GM12878 (cell line): Measurements from ENCODE around the gene BCAS3. TPM values are rescaled to one million over a fixed set of nuclear protein-coding genes. Genes with fewer than 3 reads are reported as not detected.

ENCODE experiments used
- ATAC-seq: fragments of 200-7000 bp; cut with Tn5 transposase; 3 replicates; pipeline ENCODE4 v1.9.1; 2020; ENCODE audit warnings: mild to moderate bottlenecking, moderate library complexity
- BruUV-seq: library from RNA; stranded (reverse); fragments of 400-500 nt; replicated peaks from 2 replicates; lab custom pipeline; 2021; lab: Mats Ljungman, UMichigan
- CTCF ChIA-PET: fragments of 300-600 bp; sonication (Branson Sonifier 250); formaldehyde crosslinking; extraction: SDS; loops from one replicate; lab custom pipeline; 2021; ENCODE audit warnings: inconsistent platforms; lab: Yijun Ruan, JAX
- POLR2A ChIA-PET: fragments of 350-600 bp; formaldehyde crosslinking; extraction: SDS; loops from one replicate; lab custom pipeline; 2021; ENCODE audit warnings: inconsistent platforms; lab: Charles Lee
- RAD21 ChIA-PET: fragments of 300-600 bp; sonication (Branson Sonifier 250); formaldehyde crosslinking; loops from one replicate; lab custom pipeline; 2023; ENCODE audit warnings: antibody characterized with exemption; ENCODE audit not compliant: unreplicated experiment; lab: Charles Lee
- SMC1A ChIA-PET: fragments of 300-600 bp; sonication (Branson Sonifier 250); formaldehyde crosslinking; loops from one replicate; lab custom pipeline; 2023; ENCODE audit not compliant: unreplicated experiment, uncharacterized antibody; lab: Charles Lee
- DNase-seq: peaks from one replicate; pipeline ENCODE4 v3.0.0-alpha.2; 2011; ENCODE audit warnings: low read depth, low spot score
- FAIRE-seq: peaks from 3 replicates; lab custom pipeline; 2011; peaks lifted over from hg19 to GRCh38; lab: Jason Lieb, UNC
- H2AFZ ChIP-seq: 2 replicates; pipeline ENCODE4 v1.6.0; 2011; ENCODE audit warnings: low read depth, low read length, control low read depth; ENCODE audit not compliant: control insufficient read depth
- H3K27ac ChIP-seq: 2 replicates; pipeline ENCODE4 v1.5.1; 2011; ENCODE audit warnings: control low read depth; ENCODE audit not compliant: control insufficient read depth, insufficient read depth
- H3K27me3 ChIP-seq, 2 experiments: replicated peaks in 1 of 2; 2 replicates each; pipeline versions ENCODE4 v1.6.0 to v1.6.1; 2011; ENCODE audit warnings: low read length in 1 of 2; ENCODE audit not compliant: control insufficient read depth in 2 of 2, insufficient read depth in 2 of 2
- H3K36me3 ChIP-seq, 2 experiments: 2 replicates each; pipeline ENCODE4 v1.5.1; 2011; ENCODE audit warnings: low read length in 1 of 2; ENCODE audit not compliant: control insufficient read depth in 2 of 2, insufficient read depth in 2 of 2
- H3K4me1 ChIP-seq: 2 replicates; pipeline ENCODE4 v1.6.1; 2011; ENCODE audit warnings: mild to moderate bottlenecking, low read length, moderate library complexity, mixed read lengths; ENCODE audit not compliant: control insufficient read depth, insufficient read depth
- H3K4me2 ChIP-seq: 2 replicates; pipeline ENCODE4 v1.6.0; 2011; ENCODE audit warnings: control low read depth; ENCODE audit not compliant: control insufficient read depth, insufficient read depth
- H3K4me3 ChIP-seq: fragments of 200-600 bp; sonication (generic); 2 replicates; pipeline ENCODE4 v1.5.1; 2016
- H3K79me2 ChIP-seq: 2 replicates; pipeline ENCODE4 v1.6.0; 2011; ENCODE audit warnings: low read length; ENCODE audit not compliant: control insufficient read depth, insufficient read depth
- H3K9ac ChIP-seq: 2 replicates; pipeline ENCODE4 v1.8.0; 2011; ENCODE audit warnings: low read length, control low read depth, mixed read lengths; ENCODE audit not compliant: control insufficient read depth, insufficient read depth
- H3K9me3 ChIP-seq: replicated peaks from 3 replicates; pipeline ENCODE4 v1.5.1; 2011; ENCODE audit warnings: mild to moderate bottlenecking, low read length; ENCODE audit not compliant: control insufficient read depth, insufficient read depth
- H4K20me1 ChIP-seq: 2 replicates; pipeline ENCODE4 v1.6.0; 2011; ENCODE audit not compliant: control insufficient read depth, insufficient read depth
- BMI1 ChIP-seq: fragments of 450-650 bp; IDR thresholded peaks from 2 replicates; pipeline ENCODE4 v1.6.1; 2016; ENCODE audit warnings: mild to moderate bottlenecking, moderate library complexity, borderline replicate concordance
- CBX3 ChIP-seq: fragments of 200-600 bp; sonication (generic); IDR thresholded peaks from 2 replicates; pipeline ENCODE4 v1.6.1; 2016; ENCODE audit warnings: low read depth, borderline replicate concordance
- CTCF ChIP-seq, 3 experiments: IDR thresholded peaks in 2 of 3; conservative IDR thresholded peaks in 1 of 3; 2 replicates each; pipeline ENCODE4 v1.5.1; 2011; ENCODE audit warnings: low read depth in 3 of 3, low read length in 3 of 3, mild to moderate bottlenecking in 3 of 3, control low read depth in 2 of 3, moderate library complexity in 2 of 3, inconsistent platforms in 1 of 3, mixed read lengths in 1 of 3; ENCODE audit not compliant: control insufficient read depth in 2 of 3, insufficient read depth in 1 of 3; ENCODE audit errors: extremely low read depth in 1 of 3
- JUNB ChIP-seq: IDR thresholded peaks from 2 replicates; pipeline ENCODE4 v1.6.1; 2016; ENCODE audit warnings: antibody characterized with exemption, mild to moderate bottlenecking
- MEF2B ChIP-seq: fragments of 450-650 bp; IDR thresholded peaks from 2 replicates; pipeline ENCODE4 v1.6.1; 2018; ENCODE audit warnings: mild to moderate bottlenecking, moderate library complexity; ENCODE audit not compliant: partially characterized antibody, poor library complexity, severe bottlenecking
- PAX8 ChIP-seq: fragments of 450-650 bp; IDR thresholded peaks from 2 replicates; pipeline ENCODE4 v1.6.1; 2017; ENCODE audit warnings: mild to moderate bottlenecking, moderate library complexity
- POLR2AphosphoS5 ChIP-seq: IDR thresholded peaks from 2 replicates; pipeline ENCODE4 v1.6.1; 2011; ENCODE audit warnings: mild to moderate bottlenecking, low read length, inconsistent platforms
- TARDBP ChIP-seq: IDR thresholded peaks from 2 replicates; pipeline ENCODE4 v1.6.1; 2016; ENCODE audit warnings: borderline replicate concordance
- ZZZ3 ChIP-seq: IDR thresholded peaks from 2 replicates; pipeline ENCODE4 v1.6.1; 2011; ENCODE audit warnings: low read depth; ENCODE audit not compliant: control insufficient read depth, insufficient read length
- WGBS: methylation state at CpG from one replicate; pipeline ENCODE4 v1.1.6; 2016; ENCODE audit warnings: low lambda C conversion rate; ENCODE audit not compliant: insufficient replicate concordance, insufficient coverage; ENCODE audit errors: missing lambda C conversion rate; 5-methylcytosine and 5-hydroxymethylcytosine counted together
- in situ Hi-C: fragments of 300-500 bp; cut with MboI; formaldehyde crosslinking; loops from 9 replicates; pipeline ENCODE4 v1.14.3; 2018; ENCODE audit warnings: mixed read lengths
- intact Hi-C: fragments of 100-400 bp; cut with micrococcal nuclease; formaldehyde crosslinking; loops from one replicate; pipeline ENCODE4 v1.14.2; 2022; ENCODE audit not compliant: unreplicated experiment
- polyA plus RNA-seq, 11 experiments: library from polyadenylated mRNA; depleted of rRNA in 4 of 11; unstranded in 6 of 11; stranded (reverse) in 5 of 11; fragments of >200 nt; fragmentation: Nextera tagmentation in 4 of 11; fragmentation: Illumina TruSeq in 1 of 11; extraction: Ambion mirVana in 4 of 11; extraction: Trizol in 1 of 11; gene quantifications; 1 replicate in 1 of 11; 2 replicates in 10 of 11; pipeline versions ENCODE4 v1.2.1 to v1.2.3, GENCODE V29; 2011 to 2016; ENCODE audit warnings: inconsistent platforms in 2 of 11, missing spikeins in 2 of 11, low read depth in 1 of 11
- total RNA-seq, 4 experiments: library from RNA; depleted of rRNA in 3 of 4; stranded (reverse); fragments of >200 nt in 3 of 4; fragmentation: Illumina TruSeq in 1 of 4; extraction: Trizol in 1 of 4; gene quantifications; 2 replicates each; pipeline versions ENCODE4 v1.2.1 to v1.2.3, GENCODE V29; 2013 to 2021

BCAS3 gene
- total and polyA plus RNA-seq, 10 of the 15 experiments (the other 5 are each of a cell fraction or from before 2014, with no cell fraction given), result 2.1 to 11.0 (median 6.6) TPM

GRCh38 chr17:61070649-61071048 lies 393.0 kb downstream of the BCAS3 start (continued):
- TF ChIP-seq CTCF (IDR thresholded peaks at IDR 0.05 in 2 of 3, conservative IDR thresholded peaks at IDR 0.05 in 1 of 3; ENCODE audit: control insufficient read depth in 2 of 3, extremely low read depth in 1 of 3, insufficient read depth in 1 of 3, low read depth in 3 of 3, low read length in 3 of 3), result no peak
- TF ChIP-seq JUNB, result no peak
- no peak for TF ChIP-seq MEF2B
- TF ChIP-seq, all 136 proteins: peak for 0

GRCh38 chr17:61072648-61073047 lies 395.0 kb downstream of the BCAS3 start:
- ChIA-PET RAD21 (interaction anchor here (1.8 kb wide), 1 partner anchor 15 kb away, joined by 5 read pairs; no protein-coding TSS in a partner anchor), POLR2A (interaction anchor here (0.6 kb wide), 1 partner anchor 34 kb away, joined by 3 read pairs; no protein-coding TSS in a partner anchor)
- Histone ChIP-seq H3K79me2 (no peaks in the 10 kb centered on the region), H3K9ac (no peak overlapping the region), H3K4me2 (no peak overlapping the region), H4K20me1 (no peaks in the 10 kb centered on the region)
- TF ChIP-seq POLR2AphosphoS5, result no peak
- no peak for TF ChIP-seq BMI1
- TF ChIP-seq ZZZ3, result no peak
- TF ChIP-seq CBX3, result no peak
- no peak for TF ChIP-seq TARDBP
- TF ChIP-seq CTCF (IDR thresholded peaks at IDR 0.05 in 2 of 3, conservative IDR thresholded peaks at IDR 0.05 in 1 of 3; ENCODE audit: control insufficient read depth in 2 of 3, extremely low read depth in 1 of 3, insufficient read depth in 1 of 3, low read depth in 3 of 3, low read length in 3 of 3), result no peak
- no peak for TF ChIP-seq PAX8
- TF ChIP-seq, all 136 proteins: peak for 0
- Histone ChIP-seq H3K4me1 (no peaks in the 10 kb centered on the region), H3K4me3 (no peak overlapping the region), H3K27ac (no peak overlapping the region), H2AFZ (no peak overlapping the region), H3K27me3 (no peaks in the 10 kb centered on the region), H3K9me3 (no peaks in the 10 kb centered on the region), H3K36me3 (no peaks in the 10 kb centered on the region)
- in situ Hi-C loops, result no loop called here
- CTCF ChIA-PET, result interaction anchor here (0.6 to 1.7 kb wide), 3 partner anchors 12 to 478 kb away, joined by 3 to 5 read pairs (median 4); no protein-coding TSS in a partner anchor
- WGBS, result 0% methylated on average over 1 of the region's 1 CpG
- SMC1A ChIA-PET, result interaction anchor here (0.9 to 2.1 kb wide), 6 partner anchors 9 to 75 kb away, joined by 3 to 6 read pairs (median 4); no protein-coding TSS in a partner anchor
- FAIRE-seq, result no peak
- no TSS peak for BruUV-seq
- ATAC-seq, result no peak
- no peak for DNase-seq
- intact Hi-C loops, result no loop called here
